SIG-M5 treated with dmso at 0.1 percent for 504 hours (cell line): Measurements from ENCODE around the gene SUPT3H.

Source experiments
- DNase-seq: peaks from one replicate; lab custom pipeline; 2025; ENCODE audit not compliant: unreplicated experiment; lab: John Stamatoyannopoulos, UW

SUPT3H gene

DNA sequence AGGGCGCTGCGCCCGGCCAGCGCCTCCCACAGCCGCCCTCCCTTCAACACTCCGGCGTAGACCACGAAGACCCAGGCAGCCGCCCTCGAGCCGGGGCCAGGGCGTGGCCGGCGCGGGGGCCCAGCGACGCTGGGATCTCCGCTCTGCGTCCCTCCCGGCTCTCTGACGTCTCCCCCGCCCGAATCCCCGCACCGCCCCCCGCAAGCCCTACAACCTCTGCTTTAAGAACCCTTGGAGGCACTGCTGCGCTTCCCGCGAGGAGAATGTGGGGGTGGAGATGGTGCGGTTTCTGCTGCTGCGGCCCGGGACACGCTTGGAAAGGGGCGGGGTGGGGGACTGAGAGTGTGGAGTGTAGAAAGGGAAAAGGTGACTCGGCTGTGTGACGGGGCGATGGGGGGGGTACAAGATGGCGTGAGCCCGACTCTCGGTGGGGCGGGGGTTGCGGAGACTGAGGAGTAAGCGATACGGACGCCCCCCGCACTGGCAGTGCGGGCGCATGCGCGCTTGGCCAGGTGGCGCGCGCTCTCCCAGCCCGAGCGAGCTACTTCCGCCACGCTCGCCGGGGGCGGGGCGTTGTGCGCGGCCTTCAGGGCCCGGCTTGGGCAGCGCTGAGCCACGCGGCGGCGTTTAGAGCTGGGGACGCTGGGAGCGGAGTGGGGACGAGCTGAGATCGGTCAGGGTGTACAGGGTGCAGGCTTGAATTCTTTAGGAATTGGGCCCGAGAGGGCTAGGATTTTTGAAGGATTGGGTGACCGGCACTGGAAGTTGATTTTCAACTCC, at the start of gene SUPT3H:
Gene SUPT3H (minus strand): TSS at position 381 of the 780 bp plus-strand sequence.
- peak; percentile 79 for DNase-seq

DNA sequence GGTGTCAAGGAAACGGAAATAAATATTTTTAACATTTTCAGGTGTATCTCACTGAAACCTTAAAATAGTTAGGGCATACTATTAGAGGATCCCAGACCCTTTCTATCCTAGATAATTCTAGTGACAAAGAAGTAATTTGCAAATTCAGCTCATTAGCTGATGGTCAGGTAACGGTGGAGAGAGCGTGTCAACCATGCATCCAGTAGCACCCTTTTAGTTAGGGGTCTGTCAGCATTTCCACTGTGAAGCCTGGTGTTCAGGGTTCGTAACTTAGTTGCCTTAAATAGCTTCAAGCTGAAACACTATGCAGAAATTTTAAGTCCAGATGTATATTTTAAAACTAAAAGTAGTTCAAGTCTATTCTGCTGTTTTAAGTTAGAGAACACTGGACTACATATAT, 48.5 kb upstream of the SUPT3H start:
- DNase-seq = no peak

DNA sequence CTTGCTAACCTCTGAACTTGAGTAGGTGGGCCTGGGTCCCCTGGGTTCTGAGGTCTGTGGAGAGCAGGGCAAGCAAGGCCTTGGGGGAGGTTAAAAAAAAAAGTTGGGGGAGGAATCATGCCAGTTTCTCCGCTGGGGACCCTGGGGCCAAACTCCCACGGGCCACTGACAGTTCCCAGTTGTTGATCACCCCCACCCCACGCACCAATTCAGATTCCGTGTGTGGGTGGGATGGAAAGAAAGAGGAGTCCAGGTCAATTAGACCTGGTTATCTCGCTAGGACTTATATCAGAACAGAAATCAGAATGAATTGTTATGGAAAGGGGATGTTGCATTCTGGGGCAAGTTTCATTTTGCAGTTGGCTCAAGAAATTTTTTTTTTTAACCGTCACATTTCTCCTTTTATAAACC, 46.7 kb upstream of the SUPT3H start:
- DNase-seq = peak; percentile 20

DNA sequence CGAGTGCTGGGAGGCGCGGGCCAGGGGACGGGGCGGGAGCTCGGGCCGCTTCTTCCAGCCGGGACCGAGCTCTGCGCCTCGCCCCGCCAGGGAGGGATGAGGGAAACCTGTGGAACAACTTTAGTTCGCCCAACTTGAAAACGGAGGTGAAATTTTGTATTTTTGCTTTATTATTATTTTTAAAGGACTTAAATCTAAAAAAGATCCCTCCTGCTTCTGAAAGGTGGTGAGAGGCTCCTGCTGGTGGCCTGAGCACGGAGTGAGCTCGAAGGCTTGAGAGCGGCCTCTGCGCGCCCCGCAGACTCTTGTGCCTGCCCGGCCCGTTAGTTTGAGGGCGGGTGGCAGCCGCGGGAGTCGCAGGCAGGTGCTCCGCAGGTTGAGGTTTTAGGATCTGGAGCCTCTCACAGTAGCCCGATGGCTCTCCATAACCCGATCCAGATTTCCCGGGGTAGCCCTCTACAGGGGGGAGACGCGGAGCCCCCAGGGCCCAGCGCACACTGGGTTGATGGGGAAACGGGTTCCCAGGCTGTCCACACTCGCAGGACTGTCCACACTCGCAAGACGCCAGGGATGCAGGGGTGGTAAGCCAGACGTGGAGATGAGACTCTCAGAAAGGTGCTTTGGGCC, 46.2 kb upstream of the SUPT3H start:
- no peak for DNase-seq

DNA sequence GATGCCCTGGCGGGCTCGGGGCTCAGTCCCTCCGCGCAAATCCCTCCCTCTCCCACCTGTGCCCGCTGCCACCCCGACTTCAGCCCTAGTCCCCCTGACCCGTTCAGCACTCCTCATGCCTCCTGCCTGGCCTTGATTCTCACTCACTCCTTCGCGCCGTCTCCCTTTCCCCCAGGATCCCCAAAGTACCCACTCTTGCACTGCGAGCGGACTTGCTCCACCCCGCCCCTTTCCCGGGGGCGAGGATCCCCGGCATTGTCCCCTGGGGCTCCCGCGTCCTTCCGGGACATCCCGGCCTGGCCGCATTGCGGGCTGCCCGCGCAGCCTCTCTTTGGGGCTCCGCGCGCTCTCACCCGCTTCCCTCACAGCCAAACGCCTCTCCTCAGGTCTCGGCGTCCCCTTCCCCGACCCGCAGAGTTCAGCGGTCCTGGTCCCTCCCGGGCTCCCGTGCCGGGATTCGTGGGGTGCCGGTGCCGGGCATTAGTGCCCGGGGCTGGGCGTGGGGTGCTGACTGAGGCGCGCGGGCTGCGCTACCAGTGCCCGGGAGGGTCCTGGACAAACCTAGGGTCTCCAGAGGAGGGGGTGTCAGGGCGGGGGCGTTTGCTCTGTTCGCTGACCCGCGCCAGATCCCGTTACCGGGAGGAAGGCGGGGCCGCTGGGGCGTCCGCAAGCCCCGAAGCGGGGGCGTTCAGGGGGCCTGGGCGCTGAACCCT, 45.5 kb upstream of the SUPT3H start:
- DNase-seq = no peak

DNA sequence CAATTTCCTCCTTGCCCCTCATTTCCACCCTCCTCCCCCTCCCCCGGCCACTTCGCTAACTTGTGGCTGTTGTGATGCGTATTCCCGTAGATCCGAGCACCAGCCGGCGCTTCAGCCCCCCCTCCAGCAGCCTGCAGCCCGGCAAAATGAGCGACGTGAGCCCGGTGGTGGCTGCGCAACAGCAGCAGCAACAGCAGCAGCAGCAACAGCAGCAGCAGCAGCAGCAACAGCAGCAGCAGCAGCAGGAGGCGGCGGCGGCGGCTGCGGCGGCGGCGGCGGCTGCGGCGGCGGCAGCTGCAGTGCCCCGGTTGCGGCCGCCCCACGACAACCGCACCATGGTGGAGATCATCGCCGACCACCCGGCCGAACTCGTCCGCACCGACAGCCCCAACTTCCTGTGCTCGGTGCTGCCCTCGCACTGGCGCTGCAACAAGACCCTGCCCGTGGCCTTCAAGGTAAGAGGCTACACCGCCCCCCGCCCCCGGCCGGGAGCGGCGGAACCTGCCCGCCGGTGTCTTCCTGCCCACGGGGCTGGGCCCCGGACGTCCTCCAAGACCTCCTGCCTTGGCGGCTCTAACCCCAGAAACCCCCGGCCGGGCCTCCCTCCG, 44.9 kb upstream of the SUPT3H start:
- peak; percentile 20 for DNase-seq

DNA sequence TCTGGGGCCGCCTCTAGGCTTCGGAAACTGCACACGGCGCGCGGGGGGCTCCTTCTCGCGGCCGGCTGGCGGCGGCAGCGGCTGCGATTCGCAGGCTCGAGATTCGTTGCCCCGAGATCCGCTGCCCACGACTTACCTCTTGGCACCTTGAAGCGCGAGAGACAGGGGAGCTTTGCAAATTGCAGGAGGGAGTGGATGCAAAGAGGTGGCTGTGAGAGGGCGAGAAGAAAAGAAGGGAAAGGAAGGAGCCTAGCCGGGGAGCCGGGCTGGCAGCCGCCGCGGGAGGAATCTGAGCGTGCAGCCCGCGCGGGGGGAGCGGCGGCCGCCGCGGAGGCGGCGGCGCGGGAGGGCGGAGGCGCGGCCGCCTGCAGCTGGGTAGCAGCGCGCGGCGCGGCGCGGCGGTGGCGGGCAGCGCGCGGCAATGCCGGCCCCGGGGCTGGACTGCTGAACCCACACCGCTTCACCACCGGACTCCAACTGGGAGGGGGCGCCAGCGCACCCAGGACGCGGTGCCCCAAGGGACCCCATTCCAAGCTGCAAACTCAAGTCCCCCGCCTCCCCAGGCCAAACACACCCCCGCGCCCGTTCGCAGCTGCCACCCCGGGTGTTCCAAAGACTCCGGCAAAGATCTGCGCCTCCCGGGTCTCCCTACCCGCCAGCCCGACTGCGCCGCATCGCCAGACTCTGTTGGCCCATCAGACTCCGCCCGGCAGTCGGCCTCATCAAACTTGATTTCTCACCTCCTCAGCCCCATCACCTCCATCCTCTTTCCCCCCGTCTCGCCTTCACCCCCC, 44.2 kb upstream of the SUPT3H start:
- no peak for DNase-seq

DNA sequence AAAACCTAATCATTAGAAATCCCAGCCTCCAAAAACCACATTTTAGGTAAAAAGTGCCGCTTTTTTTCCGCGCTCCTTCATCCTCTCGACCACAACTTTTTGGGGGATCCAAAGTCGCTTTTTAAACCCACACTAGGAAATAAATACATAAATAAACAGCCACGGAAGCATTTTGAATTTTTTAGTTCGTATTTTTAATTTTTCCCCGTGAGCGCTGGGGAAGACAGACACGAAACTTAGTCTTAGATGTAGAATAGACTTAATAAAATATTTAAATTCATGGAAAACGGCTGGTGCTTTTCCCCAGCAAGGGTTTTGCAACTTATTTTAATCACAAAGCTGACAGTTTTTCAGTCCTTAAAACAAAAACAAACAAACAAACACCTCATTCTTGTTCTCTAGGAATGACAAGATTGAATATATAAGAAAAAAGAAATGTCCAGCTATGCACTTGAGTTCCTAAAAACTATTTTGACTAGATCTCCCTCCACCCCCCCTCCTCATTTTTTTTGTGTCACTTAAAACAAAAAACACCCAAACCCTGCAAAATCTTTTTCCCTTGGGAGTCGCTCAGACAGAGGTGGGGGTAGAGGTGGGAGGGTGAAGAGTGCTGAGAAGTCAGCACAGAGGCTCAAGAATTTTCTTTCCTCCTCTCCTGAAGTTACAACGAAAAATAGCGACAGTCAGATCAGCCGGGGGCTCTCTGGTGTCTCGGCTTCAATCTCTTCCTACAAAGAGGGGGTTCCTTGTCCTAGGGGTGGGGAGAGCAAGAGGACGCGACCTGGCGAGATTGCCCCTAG, 43.4 kb upstream of the SUPT3H start:
- no peak for DNase-seq

DNA sequence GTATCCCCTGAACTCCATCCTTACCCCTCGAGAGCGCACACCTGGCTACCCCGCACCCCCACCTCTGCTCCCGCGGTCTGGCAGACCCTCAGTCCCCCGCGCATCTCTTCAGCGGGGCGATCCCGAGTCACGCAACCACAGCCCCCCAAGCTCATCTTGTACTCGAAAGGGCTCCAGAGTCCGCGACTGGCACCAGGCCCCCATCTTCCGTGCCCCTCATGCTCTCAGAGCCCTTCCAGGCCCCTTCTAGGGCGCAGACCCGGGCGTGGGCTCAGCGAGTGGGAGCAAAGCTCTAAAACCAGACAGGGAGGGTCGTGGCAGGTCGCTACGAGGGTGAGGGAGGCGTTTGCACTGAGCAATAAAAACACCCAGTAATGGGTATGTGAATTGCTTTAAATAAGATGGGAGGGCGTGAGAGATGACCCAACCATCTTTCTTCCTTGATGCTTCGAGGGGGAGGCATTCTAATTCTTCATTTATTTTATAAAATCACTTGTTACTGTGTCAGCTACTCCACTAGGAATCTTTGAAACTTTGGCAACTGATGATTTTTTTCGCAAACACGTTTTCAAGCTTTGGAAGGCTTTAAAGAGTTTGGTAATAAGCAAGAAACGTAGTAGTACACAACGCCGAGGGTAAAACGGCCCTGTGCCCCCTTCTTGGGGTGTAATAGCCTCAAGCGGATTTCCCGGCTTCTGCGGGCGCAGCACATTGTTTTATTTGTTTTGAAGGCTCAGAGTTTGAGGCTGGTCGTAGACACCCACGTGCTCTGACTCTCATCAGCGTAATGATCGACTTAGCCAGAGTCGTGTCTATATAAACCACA, 42.6 kb upstream of the SUPT3H start:
- DNase-seq = no peak

DNA sequence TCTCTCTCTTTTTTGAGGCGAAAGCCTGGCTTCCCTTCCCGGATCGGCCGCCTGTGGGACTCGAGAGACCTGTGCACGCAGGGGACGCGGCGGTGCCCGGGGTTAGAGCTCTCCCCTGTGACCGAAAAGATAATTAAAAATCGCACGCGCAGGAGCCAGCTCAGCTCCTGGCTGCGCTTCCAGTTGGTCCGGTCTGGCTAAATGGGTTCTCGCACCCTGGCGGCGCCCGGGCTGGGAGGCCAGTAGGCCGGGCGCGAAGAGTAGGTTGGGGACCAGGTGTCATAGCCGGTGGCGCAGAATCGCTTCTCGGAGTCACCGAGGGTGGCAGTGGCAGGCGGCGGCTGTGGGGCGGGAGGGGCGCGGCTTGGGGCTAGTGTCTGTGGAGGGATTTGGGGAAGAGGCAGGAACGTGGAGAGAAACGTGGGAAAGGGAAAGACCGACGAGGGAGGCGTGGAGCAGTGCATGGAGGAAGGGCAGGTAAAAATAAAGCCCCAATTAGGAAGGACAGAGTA, 41.9 kb upstream of the SUPT3H start:
- DNase-seq = peak; percentile 28

DNA sequence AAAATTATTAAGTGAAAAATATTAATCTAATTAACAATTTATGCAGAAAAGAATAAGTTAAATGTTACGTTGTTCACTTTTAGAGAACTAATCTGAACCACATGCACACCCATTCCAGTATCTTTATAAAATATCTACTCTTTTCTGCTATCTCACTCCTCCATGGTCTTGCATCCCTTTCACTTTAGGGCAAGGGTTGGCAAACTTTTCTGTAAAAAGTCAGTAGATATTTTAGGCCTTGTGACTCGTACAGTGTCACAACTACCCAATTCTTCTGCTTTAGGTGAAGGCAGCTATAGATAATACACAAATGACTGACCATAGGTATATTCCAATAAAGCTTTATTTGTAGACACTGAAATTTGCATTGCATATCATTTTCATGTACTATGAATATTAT, 39.7 kb upstream of the SUPT3H start:
- no peak for DNase-seq

DNA sequence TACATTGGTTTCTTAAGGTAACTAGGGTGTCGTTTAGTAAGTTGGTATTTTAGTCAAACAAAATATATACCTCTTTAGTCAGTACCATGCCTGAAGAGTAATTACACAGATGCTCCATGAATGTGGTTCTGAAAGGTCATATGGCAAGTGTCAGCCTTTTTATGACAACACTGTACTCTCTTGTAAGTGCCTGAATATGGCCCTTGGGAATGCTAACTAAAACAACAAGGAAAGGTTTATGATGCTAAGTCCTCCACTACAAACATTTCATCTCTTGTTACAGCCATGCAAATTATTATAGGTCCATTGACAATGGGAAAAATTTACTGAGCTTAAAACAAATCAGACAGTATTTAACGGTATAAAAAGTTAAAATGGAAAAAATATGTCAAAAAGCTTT, 39.0 kb upstream of the SUPT3H start:
- DNase-seq = no peak

DNA sequence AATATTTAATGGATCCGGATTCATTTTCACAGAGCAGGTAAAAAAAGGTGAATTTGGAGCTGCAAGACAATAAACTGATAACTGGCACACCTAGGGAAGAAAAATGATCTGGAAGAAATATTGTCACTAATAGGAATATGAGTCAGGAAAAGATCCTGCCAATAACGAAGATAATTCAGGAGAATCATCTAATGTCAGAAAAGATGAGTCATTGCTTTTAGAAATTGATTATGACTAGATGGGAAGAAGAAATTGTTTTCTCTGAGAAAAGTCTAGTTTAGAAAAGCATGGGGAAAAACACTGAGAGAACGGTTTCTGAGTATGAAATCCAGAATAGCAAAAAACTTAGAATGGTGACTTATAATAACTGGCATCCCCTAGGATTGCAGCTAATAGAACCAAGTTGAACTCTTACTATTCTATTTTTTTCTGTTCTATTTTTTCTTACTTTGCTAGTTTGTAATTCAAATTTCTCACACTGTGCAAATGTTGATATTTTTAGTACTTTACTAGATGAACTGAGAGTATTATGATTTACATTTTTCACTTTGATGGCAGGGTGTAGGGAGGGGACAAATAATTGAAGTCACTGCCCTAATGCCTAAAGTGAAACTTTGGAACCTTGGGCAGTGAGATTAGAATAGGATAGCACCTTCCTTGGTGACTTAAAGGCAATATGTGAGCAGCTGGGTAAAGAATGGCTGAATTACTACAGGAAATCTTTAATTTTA, 38.2 kb upstream of the SUPT3H start:
- no peak for DNase-seq

DNA sequence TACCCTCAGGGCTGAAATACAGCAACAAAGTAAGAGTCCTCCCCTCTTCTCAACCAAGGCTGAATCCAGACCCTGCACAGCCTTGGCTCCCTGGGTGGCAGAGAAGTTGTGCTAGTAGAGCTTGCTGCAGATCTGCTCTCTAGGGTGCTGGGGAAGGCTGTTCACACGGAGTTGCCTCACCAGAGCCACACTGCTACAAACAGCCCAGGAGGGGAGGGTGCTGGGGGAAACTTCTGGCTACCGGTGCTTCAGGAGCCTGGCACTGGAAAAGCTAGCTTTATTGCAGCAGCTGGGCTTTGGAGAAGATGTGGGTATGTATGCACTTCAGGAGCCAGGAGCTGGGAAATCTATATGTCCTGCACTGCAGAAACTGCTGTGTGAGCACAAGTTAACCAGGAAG, 37.6 kb upstream of the SUPT3H start:
- DNase-seq = no peak

DNA sequence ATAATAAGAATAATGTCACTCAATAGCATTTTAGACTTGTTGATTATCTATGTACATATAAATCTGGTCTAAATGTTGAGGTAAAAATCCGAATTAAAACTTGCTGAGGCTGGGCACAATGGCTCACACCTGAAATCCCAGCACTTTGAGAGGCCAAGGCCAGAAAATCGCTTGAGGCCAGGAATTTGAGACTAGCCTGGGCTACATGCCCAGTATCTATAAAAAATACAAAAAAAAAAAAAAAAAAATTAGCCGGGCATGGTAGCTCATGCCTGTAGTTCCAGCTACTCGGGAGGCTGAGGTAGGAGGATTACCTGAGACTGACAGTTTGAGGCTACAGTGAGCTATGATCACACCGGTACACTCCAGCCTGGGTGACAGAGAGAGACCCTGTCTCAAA, 34.2 kb upstream of the SUPT3H start:
- DNase-seq = no peak

DNA sequence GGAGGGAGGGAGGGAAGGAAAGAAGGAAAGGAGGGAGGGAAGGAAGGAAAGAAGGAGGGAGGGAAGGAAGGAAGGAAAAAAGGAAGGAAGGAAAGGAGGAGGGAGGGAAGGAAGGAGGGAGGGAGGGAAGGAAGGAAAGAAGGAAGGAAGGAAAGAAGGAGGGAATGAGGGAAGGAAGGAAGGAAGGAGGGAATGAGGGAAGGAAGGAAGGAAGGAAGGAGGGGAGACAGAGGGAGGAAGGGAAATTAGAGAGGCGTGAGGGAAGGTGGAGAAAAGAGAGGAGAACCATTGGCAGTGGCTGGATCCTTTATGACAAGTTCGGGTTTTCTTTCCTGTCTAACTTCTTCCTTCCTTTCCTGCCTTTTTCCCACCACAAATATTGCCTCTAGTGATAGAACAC, 22.3 kb upstream of the SUPT3H start:
- no peak for DNase-seq

DNA sequence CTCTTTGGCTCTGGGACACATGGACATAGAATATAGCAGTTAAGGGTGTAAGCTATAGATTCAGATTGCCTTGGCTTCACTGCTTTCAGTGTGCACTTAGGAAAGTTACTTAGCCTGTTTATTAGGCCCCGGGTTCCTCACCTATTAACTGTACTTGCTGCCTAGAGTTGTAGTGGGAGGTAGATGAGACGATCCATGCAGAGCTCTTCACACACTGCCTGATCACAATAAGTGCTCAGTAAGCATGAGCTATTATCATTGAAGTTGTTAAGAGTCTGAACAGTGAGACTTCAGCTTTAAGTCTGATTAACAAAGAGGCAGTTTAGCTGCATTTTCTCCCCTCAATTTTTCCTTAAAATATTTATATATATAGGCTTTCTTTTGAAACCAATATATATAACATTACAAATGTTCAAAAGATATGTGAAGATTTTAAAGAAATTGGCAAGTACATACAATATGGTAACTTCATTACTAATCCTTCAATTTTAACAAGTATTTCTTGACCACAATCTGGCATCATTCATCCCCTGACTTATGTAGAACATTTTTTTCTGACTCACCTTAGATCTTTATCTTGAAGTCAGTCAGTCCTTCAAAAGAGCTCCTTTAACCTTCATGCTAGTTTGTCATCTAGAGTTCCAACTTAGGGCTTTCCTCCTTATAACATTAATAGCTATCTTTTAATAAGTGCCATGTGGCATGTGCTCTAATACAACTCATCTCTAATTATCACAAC, 20.5 kb upstream of the SUPT3H start:
- DNase-seq = no peak
